Erythroblast (primary cell): ENCODE results near the gene SS18L1.

Experiments used
- DNase-seq, 2 experiments: peaks; one replicate each; lab custom pipeline; 2025; lab: John Stamatoyannopoulos, UW
- GATA1 ChIP-seq: IDR thresholded peaks from 2 replicates; pipeline ENCODE4 v1.6.1; 2011; ENCODE audit warnings: low read depth, mild to moderate bottlenecking, control low read depth, low read length, moderate library complexity
- POLR2A ChIP-seq: IDR thresholded peaks from 2 replicates; pipeline ENCODE4 v1.6.1; 2011; ENCODE audit warnings: mild to moderate bottlenecking, low read length

The SS18L1 gene

DNA sequence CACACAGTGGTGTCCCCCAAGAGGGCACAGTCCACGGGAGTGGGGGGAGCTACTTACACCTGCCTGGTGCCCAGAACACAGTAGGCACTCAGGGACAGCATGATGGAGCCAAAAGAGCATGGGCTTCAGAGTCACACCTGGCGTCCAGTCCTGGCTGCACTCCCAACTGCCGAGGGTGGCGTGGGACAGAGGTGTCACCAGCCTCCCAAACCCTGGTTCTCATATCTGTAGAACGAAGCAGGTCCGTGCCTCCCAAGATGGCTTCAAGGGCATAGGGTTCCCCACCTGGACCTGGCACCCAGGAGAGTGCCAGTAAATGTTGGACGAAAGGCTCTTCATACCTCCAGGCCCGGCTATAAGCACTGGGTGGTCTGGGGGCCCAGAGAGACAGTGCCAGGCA lies 67.6 kb downstream of the SS18L1 start:
- no peak for DNase-seq
- TF ChIP-seq GATA1 (no peak), POLR2A (no peak)

DNA sequence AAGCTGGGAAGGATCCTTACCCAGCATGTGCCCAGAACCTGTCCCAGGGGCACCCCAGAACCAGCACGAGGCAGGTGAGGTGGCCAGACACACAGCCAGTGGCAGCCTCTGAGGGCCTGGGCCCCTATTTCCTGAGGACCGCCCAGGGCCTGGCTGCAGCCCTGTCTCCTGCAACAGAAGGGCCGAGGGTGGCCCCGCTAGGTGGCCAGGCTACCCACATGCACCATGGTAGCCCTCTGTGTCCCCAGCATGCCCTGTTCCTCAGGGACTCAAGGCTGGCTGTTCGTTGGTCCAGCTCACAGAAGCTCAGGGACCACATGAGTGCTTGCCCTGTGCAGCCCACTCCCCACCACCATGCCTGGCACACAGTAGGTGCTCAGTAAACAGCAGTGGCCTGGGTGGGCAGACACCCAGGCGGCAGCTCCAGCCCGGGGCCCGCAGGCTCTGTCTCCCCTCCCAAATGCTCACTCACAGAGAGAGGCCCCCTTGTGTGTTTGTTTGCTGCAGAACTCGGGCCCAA lies 68.3 kb downstream of the SS18L1 start:
- no peak for DNase-seq
- no peak for TF ChIP-seq POLR2A
- no peak for TF ChIP-seq GATA1

- DNase-seq = no peak
- TF ChIP-seq POLR2A = no peak
- TF ChIP-seq GATA1 = no peak
These were observed 68.7 kb downstream of the SS18L1 start for GRCh38 chr20:62212299-62212698.

DNA sequence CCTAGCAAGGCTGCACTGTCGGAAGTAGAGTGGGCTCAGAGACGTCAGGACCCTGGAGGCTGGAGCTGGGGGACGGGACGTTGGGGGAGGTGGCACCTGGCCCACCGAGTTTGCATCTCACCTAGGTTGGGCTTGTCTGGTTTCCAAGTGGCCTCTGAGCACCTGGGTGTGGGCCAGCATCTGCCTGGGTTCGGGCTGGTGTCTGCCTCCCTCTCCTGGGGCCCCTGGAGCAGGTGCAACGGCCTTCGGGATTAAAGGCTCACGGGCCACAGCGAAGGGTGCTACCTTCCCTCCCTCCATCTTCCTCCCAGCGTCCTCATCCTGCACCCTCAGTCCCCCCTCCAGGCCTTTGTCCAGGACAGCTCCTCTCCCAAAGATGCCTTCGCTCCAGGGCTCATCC lies 70.5 kb downstream of the SS18L1 start:
- DNase-seq = no peak
- TF ChIP-seq POLR2A = no peak

- no peak for TF ChIP-seq GATA1
- TF ChIP-seq POLR2A = no peak
- no peak for DNase-seq
These were observed 71.7 kb downstream of the SS18L1 start for GRCh38 chr20:62215020-62215990.

DNA sequence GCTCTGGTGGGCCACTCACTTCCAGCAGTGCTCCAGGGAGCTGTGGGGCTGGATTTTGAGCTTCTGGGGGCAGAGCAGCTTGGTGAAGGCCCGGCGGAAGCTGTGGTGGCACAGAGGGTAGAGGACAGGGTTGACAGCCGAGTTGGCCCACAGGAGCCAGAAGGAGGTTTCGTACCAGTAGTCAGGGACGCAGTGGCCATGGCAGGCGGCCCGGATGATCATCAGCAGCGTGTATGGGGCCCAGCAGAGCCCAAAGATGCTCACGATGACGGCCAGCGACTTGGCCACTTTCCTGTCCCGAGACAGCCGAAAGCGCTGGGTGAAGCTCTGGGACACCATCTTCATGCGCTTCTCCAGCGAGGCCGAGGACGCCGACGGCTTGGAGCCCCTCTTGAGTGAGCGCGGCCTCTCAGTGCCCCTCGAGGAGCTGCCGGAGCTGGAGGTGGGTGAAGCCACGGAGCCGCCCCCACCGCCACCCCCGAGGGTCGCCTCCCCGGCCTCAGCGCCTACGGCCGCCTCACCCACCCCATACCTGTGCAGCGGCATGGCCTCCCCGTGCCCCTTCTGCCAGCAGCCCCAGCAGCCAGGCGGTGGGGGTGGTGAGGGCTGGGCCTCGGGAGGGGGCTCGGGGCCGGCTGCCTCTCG lies 72.5 kb downstream of the SS18L1 start:
- no peak for DNase-seq
- TF ChIP-seq GATA1 (no peak), POLR2A (no peak)

DNA sequence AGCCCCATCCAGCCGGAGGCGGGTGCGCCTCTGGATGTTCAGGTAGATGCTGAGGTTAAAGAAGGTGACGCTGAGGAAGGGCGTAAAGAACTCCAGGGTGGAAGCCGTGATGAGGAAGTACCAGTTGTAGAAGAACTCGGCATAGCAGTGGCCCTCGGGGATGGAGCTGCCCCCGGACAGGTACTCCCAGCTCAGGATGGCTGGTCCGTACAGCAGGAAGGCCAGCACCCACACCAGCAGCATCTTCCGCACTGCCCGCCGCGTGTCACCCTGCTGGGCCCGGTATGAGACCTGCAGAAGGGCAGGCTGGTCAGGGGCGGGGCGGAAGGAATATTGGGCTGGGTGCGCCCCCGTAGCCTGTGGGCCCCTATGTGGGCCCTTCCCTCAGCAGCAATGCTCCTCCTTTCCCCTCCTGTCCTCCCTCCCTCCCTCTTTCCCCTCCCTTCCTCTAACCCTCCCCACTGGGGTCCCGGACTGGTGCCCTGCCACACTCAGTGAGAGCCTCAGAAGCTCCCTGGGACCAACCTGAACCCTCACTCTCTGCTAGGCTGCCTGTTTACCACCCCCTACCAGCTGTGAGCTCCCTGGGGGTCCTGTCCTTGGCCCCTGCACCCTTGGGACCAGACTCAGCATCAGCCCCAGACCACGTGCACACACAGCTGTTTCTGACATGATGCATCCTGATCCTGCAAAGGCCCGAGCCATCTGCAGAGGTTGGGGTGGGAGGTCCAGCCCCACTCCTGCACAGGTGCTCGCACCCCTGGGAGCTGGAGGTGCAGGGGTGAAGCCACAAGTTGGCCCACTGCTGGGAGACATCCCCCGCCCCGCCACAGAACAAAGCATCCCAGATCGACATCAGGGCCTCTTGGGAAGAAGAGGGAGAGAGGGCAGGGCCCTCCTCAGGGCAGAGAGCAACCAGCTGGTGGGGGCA lies 73.3 kb downstream of the SS18L1 start:
- DNase-seq = no peak
- TF ChIP-seq POLR2A (no peak), GATA1 (no peak)

DNA sequence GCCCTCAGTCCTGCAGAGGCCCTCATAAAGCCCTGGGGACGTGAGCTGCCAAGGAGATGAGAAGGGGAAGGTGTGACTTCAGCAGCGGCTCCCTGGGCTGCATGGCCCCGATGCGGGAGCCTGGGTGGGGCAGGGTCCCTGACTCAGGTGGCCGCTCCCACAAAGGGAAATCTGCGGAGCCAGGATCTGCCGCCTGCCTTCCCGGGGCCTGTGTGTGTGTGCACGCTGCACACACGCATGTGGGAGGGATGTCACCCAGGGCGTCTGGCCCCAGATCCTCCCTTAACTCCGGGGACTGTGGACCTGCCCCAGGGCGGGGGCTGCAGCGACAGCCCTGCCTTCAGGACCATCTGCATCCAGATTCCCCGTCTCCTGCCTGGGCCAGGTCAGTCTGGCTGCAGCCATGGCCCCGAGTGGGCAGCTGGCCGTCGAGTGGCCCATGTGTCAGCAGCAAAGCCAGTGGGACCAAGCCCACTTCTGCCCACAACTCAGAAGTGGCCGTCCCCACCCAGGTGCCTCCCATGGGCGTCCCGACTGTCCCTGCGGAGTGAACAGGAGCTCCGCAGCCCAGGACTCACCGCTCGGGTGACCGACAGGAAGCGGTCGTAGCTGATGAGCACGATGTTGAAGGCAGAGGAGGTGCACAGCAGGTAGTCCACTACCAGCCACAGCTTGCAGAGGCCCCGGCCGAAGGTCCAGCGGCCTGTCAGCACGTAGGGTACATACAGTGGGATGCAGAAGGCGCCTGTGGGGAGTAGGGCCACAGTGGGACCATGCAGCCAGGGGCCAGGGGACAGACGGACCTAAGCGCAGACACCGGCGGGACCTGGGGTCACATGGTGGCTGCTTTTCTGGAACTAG lies 74.6 kb downstream of the SS18L1 start:
- DNase-seq = no peak
- TF ChIP-seq GATA1 (no peak), POLR2A (no peak)

DNA sequence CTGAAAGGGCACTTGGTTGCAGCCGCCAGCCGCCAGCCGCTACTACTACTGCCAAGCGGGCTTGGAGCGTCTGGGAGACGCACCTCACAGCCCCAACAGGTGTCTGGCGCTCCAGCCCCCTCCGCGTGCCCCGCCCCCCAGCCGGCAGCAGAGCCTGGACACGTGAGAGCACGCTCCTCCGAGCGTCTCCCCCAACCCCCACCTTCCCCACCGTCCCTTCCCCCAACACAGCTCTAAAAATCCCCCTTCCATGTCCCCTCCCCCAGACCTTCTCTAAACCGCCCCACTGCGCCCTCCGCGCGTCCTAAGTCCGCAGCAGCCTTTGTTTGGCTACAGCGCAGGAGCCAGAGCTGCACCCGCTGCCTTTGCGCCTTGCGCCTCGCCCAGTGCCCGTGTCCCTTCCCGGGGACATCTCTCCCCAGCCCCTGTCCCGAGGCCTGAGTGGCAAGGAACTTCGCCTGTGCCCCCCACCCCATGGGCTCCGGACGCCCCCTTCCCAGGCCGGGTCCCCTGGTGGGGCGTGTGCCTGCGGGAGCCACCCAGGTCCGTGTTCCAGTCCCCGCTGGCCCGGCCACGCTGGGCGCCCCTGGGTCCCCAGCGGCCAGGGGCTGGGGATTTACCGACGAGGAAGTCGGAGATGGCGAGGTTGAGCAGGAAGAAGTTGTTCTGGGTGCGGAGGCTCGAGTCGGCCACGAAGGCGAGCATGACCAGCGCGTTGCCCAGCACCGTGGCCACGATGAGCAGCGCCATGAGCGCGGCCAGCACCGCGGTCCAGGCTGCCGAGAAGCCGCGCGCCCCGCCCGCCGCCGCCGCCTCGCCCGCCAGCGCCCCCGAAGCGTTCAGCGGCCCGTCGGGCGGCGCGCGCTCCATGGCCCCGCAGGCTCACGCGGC lies 75.8 kb downstream of the SS18L1 start:
- TF ChIP-seq GATA1 = no peak
- TF ChIP-seq POLR2A = no peak
- no peak for DNase-seq

- peak; percentile 60 to 64 for DNase-seq
- TF ChIP-seq POLR2A = no peak
- TF ChIP-seq GATA1 = no peak
These were observed 76.6 kb downstream of the SS18L1 start, which contains the start of gene HRH3 for GRCh38 chr20:62219992-62220665. TSS of gene HRH3 (minus strand) at chr20:62220278. CDS start at chr20:62219970, 308 bp downstream.
